GM23338 (cell line): ENCODE results near the gene TAS2R31.

Experiments
- CTCF ChIP-seq, 2 experiments: fragments of 200-600 bp in 1 of 2; sonication (generic) in 1 of 2; conservative IDR thresholded peaks; 2 replicates each; pipeline versions ENCODE4 v1.5.1 to v1.6.1; 2016 to 2017; ENCODE audit warnings: antibody characterized with exemption in 2 of 2, low read depth in 2 of 2, mild to moderate bottlenecking in 2 of 2, moderate library complexity in 1 of 2
- EZH2 ChIP-seq: fragments of 200-600 bp; sonication (generic); IDR thresholded peaks from one replicate; pipeline ENCODE4 v1.8.0; 2017; ENCODE audit warnings: antibody characterized with exemption, mild to moderate bottlenecking, low read depth; ENCODE audit not compliant: unreplicated experiment
- EZH2phosphoT487 ChIP-seq: fragments of 200-600 bp; sonication (generic); IDR thresholded peaks from one replicate; pipeline ENCODE4 v1.8.1; 2018; ENCODE audit warnings: antibody characterized with exemption; ENCODE audit not compliant: unreplicated experiment
- REST ChIP-seq: IDR thresholded peaks from one replicate; pipeline ENCODE4 v1.6.1; 2018; ENCODE audit warnings: antibody characterized with exemption; ENCODE audit not compliant: unreplicated experiment

- TF ChIP-seq CTCF (conservative IDR thresholded peaks at IDR 0.05; ENCODE audit: low read depth in 2 of 2) (no peak), REST (no peak), EZH2 (no peak), EZH2phosphoT487 (no peak)
Observed at GRCh38 chr12:11070999-11071398, 39.8 kb upstream of the TAS2R31 start.
